GM12892 (cell line): ENCODE results near the gene PLA2G4F.

ENCODE experiments used
- POLR2A ChIP-seq: IDR thresholded peaks from 2 replicates; pipeline ENCODE4 v1.6.1; 2011; ENCODE audit warnings: low read depth, low read length, control low read depth
- TAF1 ChIP-seq: IDR thresholded peaks from 2 replicates; pipeline ENCODE4 v1.6.1; 2011; ENCODE audit warnings: low read depth, mild to moderate bottlenecking, control low read depth, low read length, borderline replicate concordance

- TF ChIP-seq TAF1 (no peak), POLR2A (no peak)
These were observed 66.1 kb downstream of the PLA2G4F start for GRCh38 chr15:42090370-42090769.
